KBM-7 (cell line): ENCODE data around the gene MYNN.

Experiments used
- DNase-seq: peaks from one replicate; pipeline ENCODE4 v3.0.0-alpha.2; 2015
- in situ Hi-C: fragments of 300-500 bp; cut with MboI; formaldehyde crosslinking; loops from 2 replicates; pipeline ENCODE4 v1.14.3; 2020; ENCODE audit warnings: low sequenced_read_pairs, low pct_unique_long_range_greater_than_20kb, mixed read lengths

MYNN gene

DNA sequence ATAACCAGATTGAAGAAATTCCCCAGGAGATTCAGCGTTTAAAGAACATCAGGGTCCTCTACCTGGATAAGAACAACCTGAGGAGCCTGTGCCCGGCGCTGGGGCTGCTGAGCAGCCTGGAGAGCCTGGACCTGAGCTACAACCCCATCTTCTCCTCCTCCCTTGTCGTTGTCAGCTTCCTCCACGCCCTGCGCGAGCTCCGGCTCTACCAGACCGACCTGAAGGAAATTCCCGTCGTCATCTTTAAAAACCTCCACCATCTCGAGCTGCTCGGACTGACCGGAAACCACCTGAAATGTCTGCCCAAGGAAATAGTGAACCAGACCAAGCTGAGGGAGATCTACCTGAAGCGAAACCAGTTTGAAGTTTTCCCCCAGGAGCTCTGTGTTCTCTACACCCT lies 48.9 kb downstream of the MYNN start:
- in situ Hi-C loops, result no loop called here
- DNase-seq, result no peak

DNA sequence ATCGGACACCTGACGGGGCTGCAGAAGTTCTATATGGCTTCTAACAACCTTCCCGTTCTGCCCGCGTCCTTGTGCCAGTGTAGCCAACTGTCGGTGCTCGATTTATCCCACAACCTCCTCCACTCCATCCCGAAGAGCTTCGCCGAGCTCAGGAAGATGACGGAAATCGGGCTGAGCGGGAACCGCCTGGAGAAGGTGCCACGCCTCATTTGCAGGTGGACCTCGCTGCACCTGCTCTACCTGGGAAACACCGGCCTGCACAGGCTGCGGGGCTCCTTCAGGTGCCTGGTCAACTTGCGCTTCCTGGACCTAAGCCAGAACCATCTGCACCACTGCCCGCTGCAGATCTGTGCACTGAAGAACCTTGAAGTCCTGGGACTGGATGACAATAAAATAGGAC lies 49.3 kb downstream of the MYNN start:
- in situ Hi-C loops, result no loop called here
- DNase-seq, result no peak

DNA sequence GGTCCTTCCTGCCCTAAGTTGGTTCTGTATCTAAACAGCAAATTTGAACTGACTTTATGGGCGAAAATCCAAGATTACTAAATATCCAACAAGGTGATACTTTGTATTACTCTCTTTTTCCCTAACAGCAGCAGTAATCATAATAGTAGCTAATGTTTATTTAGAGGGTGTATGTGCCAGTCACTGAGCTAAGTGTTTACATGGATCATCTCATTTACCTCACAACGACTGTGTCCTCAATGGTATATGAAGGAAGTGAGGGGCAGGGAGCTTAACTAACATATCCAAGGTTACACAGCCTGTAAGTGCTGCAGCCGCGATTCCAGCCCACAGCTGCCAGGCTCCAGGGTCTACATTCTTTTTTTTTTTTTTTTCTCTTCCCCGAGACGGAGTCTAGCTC lies 49.8 kb downstream of the MYNN start:
- in situ Hi-C loops, result no loop called here
- no peak for DNase-seq

DNA sequence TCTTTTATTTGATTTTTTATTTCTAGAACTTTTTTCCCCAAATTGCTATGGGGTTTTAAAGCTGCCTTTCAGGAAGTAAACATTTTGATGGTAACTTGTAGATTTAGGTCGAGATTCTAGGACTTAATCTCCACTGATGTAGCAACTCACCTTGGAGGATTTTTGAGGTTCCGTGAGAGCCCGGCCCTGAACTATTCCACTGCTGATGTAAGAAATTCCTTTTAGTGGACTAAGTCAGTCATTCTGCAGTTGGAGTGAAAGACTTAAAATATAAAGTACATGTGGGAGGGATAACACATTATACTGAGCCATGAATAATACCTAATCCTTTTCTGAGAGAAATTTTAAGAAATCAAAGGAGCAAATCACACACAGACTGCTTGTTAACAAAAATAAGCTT lies 52.1 kb downstream of the MYNN start:
- DNase-seq, result no peak
- in situ Hi-C loops, result no loop called here

DNA sequence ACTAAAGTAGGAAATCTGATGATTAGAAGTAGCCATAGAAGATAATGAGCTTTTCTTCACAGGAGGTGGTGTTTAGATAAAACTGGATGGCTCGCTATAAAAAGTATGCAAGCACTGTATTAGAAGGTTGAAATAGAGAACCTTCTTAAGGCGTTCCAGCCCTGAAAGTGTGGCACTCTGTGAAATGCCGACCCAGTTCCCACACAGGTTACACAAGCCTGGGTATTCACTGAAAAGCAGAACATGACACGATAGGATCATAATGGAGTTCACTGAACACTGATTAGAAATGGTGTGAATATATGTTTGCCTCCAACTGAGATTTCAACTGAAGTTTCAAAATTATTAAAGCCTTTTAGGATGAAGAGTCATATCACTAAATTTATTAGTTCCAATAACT lies 54.5 kb downstream of the MYNN start:
- DNase-seq, result no peak
- in situ Hi-C loops, result no loop called here

DNA sequence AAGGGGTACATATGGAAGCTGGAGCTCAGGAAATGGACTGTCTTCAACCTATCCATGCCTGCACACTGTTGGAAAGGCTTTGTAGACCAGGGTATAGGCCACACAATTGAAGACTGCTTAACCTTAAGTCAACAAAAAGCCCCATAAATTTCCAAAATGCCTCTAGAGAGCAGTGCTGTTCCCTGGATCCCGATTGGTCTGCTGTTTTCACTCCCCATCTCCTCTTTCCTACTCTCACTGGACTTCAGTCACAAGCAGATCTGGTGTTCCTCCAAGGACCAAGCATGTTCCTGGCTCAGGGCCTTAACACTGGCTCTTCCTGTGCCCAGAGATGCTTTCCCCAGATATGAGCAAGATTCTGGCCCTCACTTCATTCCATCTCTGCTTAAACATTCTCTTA lies 62.3 kb downstream of the MYNN start:
- in situ Hi-C loops, result no loop called here
- DNase-seq, result no peak

DNA sequence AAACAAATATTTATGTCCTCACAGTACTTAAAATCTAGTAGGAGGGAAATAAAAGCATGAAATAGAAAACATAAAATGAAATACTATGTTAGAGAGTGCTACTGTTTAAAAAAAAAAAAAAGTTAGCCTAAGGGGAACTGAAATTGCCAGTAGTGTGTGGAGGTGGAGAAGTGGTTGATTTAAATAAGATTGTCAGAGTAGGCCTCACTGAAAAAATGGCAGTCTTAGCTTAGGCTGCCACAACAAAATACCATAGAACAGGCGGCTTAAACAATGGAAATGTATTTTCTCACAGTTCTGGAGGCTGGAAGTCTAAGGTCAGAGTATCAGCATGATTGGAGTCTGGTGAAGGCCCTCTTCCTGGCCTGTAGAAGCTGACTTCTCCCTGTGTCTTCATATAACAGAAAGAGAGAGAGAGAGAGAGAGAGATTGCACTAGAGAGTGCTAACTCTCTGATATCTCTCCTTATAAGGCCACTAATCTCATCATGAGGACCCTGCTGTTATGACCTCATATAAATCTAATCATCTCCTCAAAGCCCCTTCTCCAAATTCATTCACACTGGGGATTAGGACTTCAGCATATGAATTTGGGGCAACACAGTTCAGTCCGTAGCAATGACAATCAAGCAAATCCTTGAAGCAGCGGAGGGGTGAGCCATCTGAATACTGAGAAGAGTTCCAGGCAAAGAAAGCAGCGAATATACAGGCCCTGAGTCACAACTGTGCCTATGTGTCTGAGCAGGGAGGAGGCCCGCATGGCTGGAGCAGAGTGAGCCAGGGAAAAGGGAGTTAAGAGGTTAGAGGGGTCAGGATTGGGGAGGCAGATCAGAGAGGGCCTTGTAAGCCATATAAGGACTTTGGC lies 63.1 kb downstream of the MYNN start:
- no peak for DNase-seq
- in situ Hi-C loops, result no loop called here

DNA sequence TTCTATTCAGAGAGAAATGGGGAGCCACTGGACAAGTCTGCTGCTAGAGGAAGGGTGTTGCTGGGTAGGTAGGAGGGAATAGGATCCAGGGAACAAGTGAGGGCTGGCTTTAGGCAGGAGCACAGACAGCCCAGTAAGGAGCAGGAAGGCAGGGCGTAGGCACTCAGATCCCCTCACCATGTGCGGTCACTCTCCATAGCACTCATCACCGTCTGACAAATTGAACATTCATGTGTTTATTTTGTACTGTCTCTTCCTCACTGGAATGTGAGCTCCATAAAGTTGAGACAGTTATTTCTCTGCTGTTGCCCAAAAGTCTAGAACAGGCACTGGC lies 63.7 kb downstream of the MYNN start:
- in situ Hi-C loops, result no loop called here
- no peak for DNase-seq

DNA sequence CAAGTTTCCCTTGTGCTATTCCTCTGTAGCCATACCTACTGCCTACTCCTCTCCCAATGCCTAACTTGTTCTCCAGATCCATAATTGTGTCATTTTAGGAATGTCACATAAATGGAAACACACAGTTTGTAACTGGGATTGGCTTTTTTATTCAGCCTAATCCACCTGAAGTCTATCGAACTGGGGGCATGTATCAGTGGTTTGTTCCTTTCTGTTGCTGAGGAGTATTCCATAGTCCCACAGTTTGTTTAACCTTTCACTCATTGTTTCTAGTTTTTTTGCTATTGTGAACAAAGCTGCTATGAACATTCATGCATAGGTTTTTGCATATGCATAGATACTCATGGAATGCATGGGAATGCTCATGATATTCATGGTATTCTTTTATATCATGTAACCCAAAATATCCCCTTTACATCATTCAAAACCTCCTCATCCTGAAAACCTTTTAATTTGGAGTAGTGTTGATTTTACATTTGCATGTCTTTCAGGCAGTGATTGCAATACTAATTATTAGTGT lies 65.4 kb downstream of the MYNN start:
- DNase-seq, result no peak
- in situ Hi-C loops, result no loop called here
